ENCODE results near the gene ADAM15. TPM values are rescaled to one million over a fixed set of nuclear protein-coding genes. Genes with fewer than 3 reads are reported as not detected.

Gene ADAM15
- total RNA-seq, 2 experiments from 2014 or later = 29.7 to 29.8 TPM

- H3K9me3 Mint-ChIP-seq (ENCODE audit: insufficient read depth) = no peaks in the 10 kb centered on the region
- no peak for DNase-seq
- H3K4me1 Mint-ChIP-seq (ENCODE audit: low read depth) = peaks cover 1% of the 10 kb centered on the region
- no peak for ATAC-seq
- H3K36me3 Mint-ChIP-seq (ENCODE audit: low read depth) = no peaks in the 10 kb centered on the region
- no peak within 1 kb of the TSS for H3K4me3 Mint-ChIP-seq
- H3K27ac Mint-ChIP-seq = no peak within 1 kb of the TSS
- peaks cover 22% of the 10 kb centered on the region for H3K27me3 Mint-ChIP-seq (ENCODE audit: low read depth)
- ChIA-PET CTCF (interaction anchor here (1.1 to 3.7 kb wide), 4 partner anchors 11 to 51 kb away, joined by 3 to 13 read pairs (median 8); partner anchors contain the start of gene ADAM15), POLR2A (no interaction called here)
Observed at GRCh38 chr1:155033524-155033923, 17.6 kb upstream of the ADAM15 start, which contains the start of the genes DCST1 and DCST2. Gene DCST1 (plus strand): TSS chr1:155033824. CDS start chr1:155034037, 213 bp downstream. Gene DCST2 (minus strand): TSS chr1:155033781. CDS start chr1:155033701, 80 bp downstream.

DNA sequence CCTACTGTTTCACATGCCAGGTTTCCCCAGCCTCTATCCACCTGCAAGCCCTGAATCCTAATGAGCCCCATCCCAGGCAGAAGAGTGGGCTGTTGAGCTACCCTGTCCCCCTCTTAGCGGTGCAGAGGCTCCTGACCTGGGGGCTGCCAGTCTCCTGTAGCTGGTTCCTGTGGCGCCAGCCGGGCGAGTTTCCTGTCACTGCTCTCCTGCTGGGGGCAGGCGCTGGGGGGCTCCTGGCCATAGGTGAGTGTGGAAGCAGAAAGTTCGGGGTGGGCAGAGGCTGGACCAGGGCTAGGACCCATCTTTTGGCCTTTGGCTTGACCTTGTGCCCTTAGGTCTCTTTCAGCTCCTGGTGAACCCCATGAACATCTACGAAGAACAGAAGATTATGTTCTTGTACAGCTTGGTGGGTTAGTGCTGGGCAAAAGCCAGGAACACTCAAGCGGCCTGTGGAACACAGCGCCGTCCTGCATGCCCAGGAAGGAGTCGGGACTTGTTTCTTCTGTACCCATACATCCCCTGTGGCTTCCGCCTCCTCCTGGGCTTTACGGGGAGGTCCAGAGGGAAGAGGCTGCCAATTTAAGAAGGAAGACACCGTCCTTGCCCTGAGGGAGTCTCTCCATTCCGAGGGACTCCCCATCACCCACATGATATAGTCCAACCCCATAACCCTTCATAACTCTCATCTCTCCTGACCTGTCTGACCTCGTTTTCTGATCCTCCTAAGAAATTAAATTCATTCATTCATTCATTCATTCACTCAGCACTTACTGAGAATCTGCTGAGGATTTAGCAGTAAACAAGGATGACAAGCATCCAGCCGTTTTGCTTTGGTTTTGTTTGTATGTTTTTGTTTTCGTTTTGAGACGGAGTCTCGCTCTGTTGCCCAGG lies 16.6 kb upstream of the ADAM15 start:
- no peak for ATAC-seq
- CTCF ChIA-PET = interaction anchor here (0.9 to 3.7 kb wide), 5 partner anchors 10 to 52 kb away, joined by 3 to 13 read pairs (median 6); partner anchors contain the start of gene ADAM15
- POLR2A ChIA-PET = no interaction called here
- peaks cover 10% of the 10 kb centered on the region for H3K4me1 Mint-ChIP-seq (ENCODE audit: low read depth)
- H3K9me3 Mint-ChIP-seq (ENCODE audit: insufficient read depth) = no peaks in the 10 kb centered on the region
- H3K27me3 Mint-ChIP-seq (ENCODE audit: low read depth) = peaks cover 24% of the 10 kb centered on the region
- H3K4me3 Mint-ChIP-seq = no peak overlapping the region
- H3K36me3 Mint-ChIP-seq (ENCODE audit: low read depth) = no peaks in the 10 kb centered on the region
- H3K27ac Mint-ChIP-seq = no peak overlapping the region
- no peak for DNase-seq

- peaks cover 10% of the 10 kb centered on the region for H3K4me1 Mint-ChIP-seq (ENCODE audit: low read depth)
- ATAC-seq (no peak), DNase-seq (no peak)
- ChIA-PET POLR2A (no interaction called here), CTCF (interaction anchor here (0.9 to 3.7 kb wide), 4 partner anchors 8 to 50 kb away, joined by 3 to 13 read pairs (median 6); partner anchors contain the start of gene ADAM15)
- no peak overlapping the region for H3K4me3 Mint-ChIP-seq
- H3K9me3 Mint-ChIP-seq (ENCODE audit: insufficient read depth) = no peaks in the 10 kb centered on the region
- no peak overlapping the region for H3K27ac Mint-ChIP-seq
- peaks cover 27% of the 10 kb centered on the region for H3K27me3 Mint-ChIP-seq (ENCODE audit: low read depth)
- H3K36me3 Mint-ChIP-seq (ENCODE audit: low read depth) = no peaks in the 10 kb centered on the region
Observed at GRCh38 chr1:155035936-155036335, 15.2 kb upstream of the ADAM15 start.

- DNase-seq (no peak), ATAC-seq (no peak)
- H3K27me3 Mint-ChIP-seq (ENCODE audit: low read depth) = peaks cover 27% of the 10 kb centered on the region
- CTCF ChIA-PET = interaction anchor here (1.3 to 12.9 kb wide), 4 partner anchors 18 to 48 kb away, joined by 3 to 205 read pairs (median 4); partner anchors contain the start of genes ADAM15 and EFNA4
- H3K4me3 Mint-ChIP-seq = no peak overlapping the region
- no peak overlapping the region for H3K27ac Mint-ChIP-seq
- H3K4me1 Mint-ChIP-seq (ENCODE audit: low read depth) = peaks cover 10% of the 10 kb centered on the region
- no peaks in the 10 kb centered on the region for H3K9me3 Mint-ChIP-seq (ENCODE audit: insufficient read depth)
- POLR2A ChIA-PET = no interaction called here
- H3K36me3 Mint-ChIP-seq (ENCODE audit: low read depth) = no peaks in the 10 kb centered on the region
Observed at GRCh38 chr1:155037043-155037442, 14.1 kb upstream of the ADAM15 start.

- CTCF ChIA-PET = interaction anchor here (1.0 to 12.9 kb wide), 5 partner anchors 19 to 47 kb away, joined by 3 to 205 read pairs (median 3); partner anchors contain the start of genes ADAM15 and EFNA4
- no peak for DNase-seq
- Mint-ChIP-seq H3K4me1 (ENCODE audit: low read depth) (peaks cover 10% of the 10 kb centered on the region), H3K27me3 (ENCODE audit: low read depth) (peaks cover 27% of the 10 kb centered on the region), H3K27ac (no peak overlapping the region), H3K36me3 (ENCODE audit: low read depth) (no peaks in the 10 kb centered on the region), H3K9me3 (ENCODE audit: insufficient read depth) (no peaks in the 10 kb centered on the region), H3K4me3 (no peak overlapping the region)
- POLR2A ChIA-PET = no interaction called here
- ATAC-seq = no peak
Observed at GRCh38 chr1:155037851-155038441, 13.2 kb upstream of the ADAM15 start.

DNA sequence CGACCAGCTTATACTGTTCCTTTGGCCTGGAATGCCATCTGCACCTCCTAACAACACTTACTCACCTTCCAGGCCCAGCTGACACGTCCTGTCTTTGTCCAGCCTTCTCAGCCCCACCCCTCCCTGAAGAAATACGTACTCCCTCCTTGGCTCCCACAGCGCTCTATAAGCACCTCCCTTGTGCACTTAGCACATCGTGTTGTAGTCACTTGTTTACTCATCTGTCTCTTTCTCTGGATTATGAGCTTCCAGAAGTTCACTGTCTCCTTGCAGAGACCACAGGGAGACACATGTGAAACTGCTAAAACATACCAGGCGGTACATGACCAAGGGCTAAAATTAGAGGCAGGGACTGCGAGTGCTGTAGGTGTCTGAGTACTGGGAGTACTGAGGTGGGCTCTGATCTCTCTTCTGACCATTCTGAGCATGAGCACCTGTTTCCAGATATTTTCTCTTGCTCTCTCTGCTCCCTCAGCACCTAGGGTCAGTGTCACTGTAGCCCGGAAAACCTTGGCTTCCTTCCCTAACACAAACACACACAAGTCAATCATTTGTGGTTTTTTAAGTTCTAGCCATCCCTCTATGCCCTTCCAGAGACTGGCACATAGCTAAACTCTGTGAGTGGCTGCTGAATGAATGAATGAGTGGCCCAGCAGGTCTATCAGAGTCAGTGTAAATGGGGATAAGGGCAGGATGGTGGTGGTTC lies 12.4 kb upstream of the ADAM15 start:
- ChIA-PET POLR2A (interaction anchor here (0.6 kb wide), 1 partner anchor 134 kb away, joined by 3 read pairs; no protein-coding TSS in a partner anchor), CTCF (interaction anchor here (1.0 to 12.9 kb wide), 7 partner anchors 18 to 46 kb away, joined by 3 to 205 read pairs (median 4); partner anchors contain the start of genes ADAM15 and EFNA4)
- H3K4me3 Mint-ChIP-seq = no peak overlapping the region
- H3K27ac Mint-ChIP-seq = no peak overlapping the region
- H3K9me3 Mint-ChIP-seq (ENCODE audit: insufficient read depth) = no peaks in the 10 kb centered on the region
- H3K36me3 Mint-ChIP-seq (ENCODE audit: low read depth) = no peaks in the 10 kb centered on the region
- ATAC-seq (no peak), DNase-seq (no peak)
- H3K27me3 Mint-ChIP-seq (ENCODE audit: low read depth) = peaks cover 26% of the 10 kb centered on the region
- peaks cover 10% of the 10 kb centered on the region for H3K4me1 Mint-ChIP-seq (ENCODE audit: low read depth)

- POLR2A ChIA-PET = interaction anchor here (0.6 kb wide), 1 partner anchor 135 kb away, joined by 3 read pairs; no protein-coding TSS in a partner anchor
Observed at GRCh38 chr1:155039308-155039669, 11.8 kb upstream of the ADAM15 start.

GRCh38 chr1:155040358-155041093 lies 10.6 kb upstream of the ADAM15 start:
- no peaks in the 10 kb centered on the region for H3K9me3 Mint-ChIP-seq (ENCODE audit: insufficient read depth)
- no peaks in the 10 kb centered on the region for H3K36me3 Mint-ChIP-seq (ENCODE audit: low read depth)
- no peak for DNase-seq
- peaks cover 21% of the 10 kb centered on the region for H3K4me1 Mint-ChIP-seq (ENCODE audit: low read depth)
- POLR2A ChIA-PET = no interaction called here
- H3K4me3 Mint-ChIP-seq = no peak overlapping the region
- CTCF ChIA-PET = interaction anchor here (2.8 to 12.9 kb wide), 3 partner anchors 16 to 44 kb away, joined by 11 to 205 read pairs (median 48); partner anchors contain the start of genes ADAM15 and EFNA4
- H3K27me3 Mint-ChIP-seq (ENCODE audit: low read depth) = peaks cover 20% of the 10 kb centered on the region
- H3K27ac Mint-ChIP-seq = no peak overlapping the region
- no peak for ATAC-seq

More at GRCh38 chr1:155039308-155039669, 11.8 kb upstream of the ADAM15 start:
- no peaks in the 10 kb centered on the region for H3K36me3 Mint-ChIP-seq (ENCODE audit: low read depth)
- no peak for DNase-seq
- no peaks in the 10 kb centered on the region for H3K9me3 Mint-ChIP-seq (ENCODE audit: insufficient read depth)
- no peak overlapping the region for H3K4me3 Mint-ChIP-seq
- H3K27ac Mint-ChIP-seq = no peak overlapping the region
- H3K27me3 Mint-ChIP-seq (ENCODE audit: low read depth) = peaks cover 21% of the 10 kb centered on the region
- peaks cover 10% of the 10 kb centered on the region for H3K4me1 Mint-ChIP-seq (ENCODE audit: low read depth)
- ATAC-seq = no peak
- CTCF ChIA-PET = interaction anchor here (1.0 to 12.9 kb wide), 4 partner anchors 18 to 46 kb away, joined by 3 to 205 read pairs (median 4); partner anchors contain the start of genes ADAM15 and EFNA4

- no peaks in the 10 kb centered on the region for H3K36me3 Mint-ChIP-seq (ENCODE audit: low read depth)
- ATAC-seq (no peak), DNase-seq (no peak)
- peaks cover 15% of the 10 kb centered on the region for H3K27me3 Mint-ChIP-seq (ENCODE audit: low read depth)
- peaks cover 23% of the 10 kb centered on the region for H3K4me1 Mint-ChIP-seq (ENCODE audit: low read depth)
- H3K4me3 Mint-ChIP-seq = no peak overlapping the region
- ChIA-PET CTCF (interaction anchor here (1.7 to 12.9 kb wide), 5 partner anchors 9 to 48 kb away, joined by 4 to 205 read pairs (median 14); partner anchors contain the start of genes ADAM15, DCST1, DCST2 and EFNA4), POLR2A (no interaction called here)
- H3K27ac Mint-ChIP-seq = no peak overlapping the region
- H3K9me3 Mint-ChIP-seq (ENCODE audit: insufficient read depth) = no peaks in the 10 kb centered on the region
Observed at GRCh38 chr1:155042789-155043188, 8.3 kb upstream of the ADAM15 start.

- no peaks in the 10 kb centered on the region for H3K9me3 Mint-ChIP-seq (ENCODE audit: insufficient read depth)
- POLR2A ChIA-PET = interaction anchor here (0.9 kb wide), 1 partner anchor 50 kb away, joined by 3 read pairs; the partner anchor contains the start of gene LENEP
- H3K36me3 Mint-ChIP-seq (ENCODE audit: low read depth) = no peaks in the 10 kb centered on the region
- CTCF ChIA-PET = interaction anchor here (0.7 to 12.9 kb wide), 15 partner anchors 9 to 483 kb away, joined by 3 to 205 read pairs (median 7); partner anchors contain the start of genes ADAM15, DCST1, DCST2 and EFNA4
- H3K27ac Mint-ChIP-seq = no peak overlapping the region
- ATAC-seq (no peak), DNase-seq (no peak)
- no peak overlapping the region for H3K4me3 Mint-ChIP-seq
- H3K27me3 Mint-ChIP-seq (ENCODE audit: low read depth) = peaks cover 10% of the 10 kb centered on the region
- peaks cover 23% of the 10 kb centered on the region for H3K4me1 Mint-ChIP-seq (ENCODE audit: low read depth)
Observed at GRCh38 chr1:155043301-155043702, 7.8 kb upstream of the ADAM15 start.

All from activated CD8-positive, alpha-beta T cell treated with anti-CD3 and anti-CD28 coated beads, Interleukin-2, amount 10 ng/mL, durations not matched to agents 7 days and 5 days (primary cell).